ENCODE results near the gene POMT1. TPM values are rescaled to one million over a fixed set of nuclear protein-coding genes. Genes with fewer than 3 reads are reported as not detected.

POMT1 gene
- total RNA-seq, 1 donor from 2014 or later: 34.8 TPM

- DNase-seq (ENCODE audit: low read depth): no peak
- Histone ChIP-seq H4K20me1 (ENCODE audit: insufficient read depth, low read length) (no peaks in the 10 kb centered on the region), H3K4me1 (ENCODE audit: insufficient read depth, low read length) (peaks cover 2% of the 10 kb centered on the region), H3K4me2 (ENCODE audit: low read length) (no peak overlapping the region), H2AFZ (ENCODE audit: low read depth, low read length) (no peak overlapping the region), H3K4me3 (ENCODE audit: insufficient read depth, low read depth, low read length) (no peak overlapping the region), H3K9ac (ENCODE audit: low read length) (no peak overlapping the region), H3K27ac (ENCODE audit: low read depth, low read length) (no peak overlapping the region), H3K79me2 (ENCODE audit: insufficient read depth, low read length) (no peaks in the 10 kb centered on the region), H3K9me3 (ENCODE audit: insufficient read depth, low read depth, low read length) (peaks cover 6% of the 10 kb centered on the region), H3K36me3 (ENCODE audit: insufficient read depth, low read length) (peaks cover 40% of the 10 kb centered on the region), H3K27me3 (ENCODE audit: insufficient read depth, low read length) (no peaks in the 10 kb centered on the region)
- FAIRE-seq: no peak
- Mint-ChIP-seq H3K27me3 (ENCODE audit: low read depth, unreplicated experiment) (no peaks in the 10 kb centered on the region), H3K9me3 (ENCODE audit: unreplicated experiment) (no peaks in the 10 kb centered on the region), H3K27ac (ENCODE audit: unreplicated experiment) (no peak overlapping the region), H3K4me1 (ENCODE audit: low read depth, unreplicated experiment) (peaks cover 11% of the 10 kb centered on the region), H3K36me3 (ENCODE audit: low read depth, unreplicated experiment) (peaks cover 31% of the 10 kb centered on the region), H3K4me3 (ENCODE audit: unreplicated experiment) (no peak overlapping the region)
- TF ChIP-seq EZH2 (IDR thresholded peaks at IDR 0.05; ENCODE audit: insufficient read depth, low read length): no peak
- TF ChIP-seq, protein P1, sequence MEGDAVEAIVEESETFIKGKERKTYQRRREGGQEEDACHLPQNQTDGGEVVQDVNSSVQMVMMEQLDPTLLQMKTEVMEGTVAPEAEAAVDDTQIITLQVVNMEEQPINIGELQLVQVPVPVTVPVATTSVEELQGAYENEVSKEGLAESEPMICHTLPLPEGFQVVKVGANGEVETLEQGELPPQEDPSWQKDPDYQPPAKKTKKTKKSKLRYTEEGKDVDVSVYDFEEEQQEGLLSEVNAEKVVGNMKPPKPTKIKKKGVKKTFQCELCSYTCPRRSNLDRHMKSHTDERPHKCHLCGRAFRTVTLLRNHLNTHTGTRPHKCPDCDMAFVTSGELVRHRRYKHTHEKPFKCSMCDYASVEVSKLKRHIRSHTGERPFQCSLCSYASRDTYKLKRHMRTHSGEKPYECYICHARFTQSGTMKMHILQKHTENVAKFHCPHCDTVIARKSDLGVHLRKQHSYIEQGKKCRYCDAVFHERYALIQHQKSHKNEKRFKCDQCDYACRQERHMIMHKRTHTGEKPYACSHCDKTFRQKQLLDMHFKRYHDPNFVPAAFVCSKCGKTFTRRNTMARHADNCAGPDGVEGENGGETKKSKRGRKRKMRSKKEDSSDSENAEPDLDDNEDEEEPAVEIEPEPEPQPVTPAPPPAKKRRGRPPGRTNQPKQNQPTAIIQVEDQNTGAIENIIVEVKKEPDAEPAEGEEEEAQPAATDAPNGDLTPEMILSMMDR (IDR thresholded peaks at IDR 0.05; ENCODE audit: insufficient read depth, low read depth, low read length): no peak
Observed at GRCh38 chr9:131520503-131520902, 17.8 kb downstream of the POMT1 start.

GRCh38 chr9:131521203-131521602 lies 18.5 kb downstream of the POMT1 start:
- Mint-ChIP-seq H3K27me3 (ENCODE audit: low read depth, unreplicated experiment) (no peaks in the 10 kb centered on the region), H3K36me3 (ENCODE audit: low read depth, unreplicated experiment) (peaks cover 31% of the 10 kb centered on the region), H3K9me3 (ENCODE audit: unreplicated experiment) (no peaks in the 10 kb centered on the region), H3K4me3 (ENCODE audit: unreplicated experiment) (no peak overlapping the region), H3K4me1 (ENCODE audit: low read depth, unreplicated experiment) (peaks cover 11% of the 10 kb centered on the region), H3K27ac (ENCODE audit: unreplicated experiment) (no peak overlapping the region)
- peaks cover 2% of the 10 kb centered on the region for H4K20me1 ChIP-seq (ENCODE audit: insufficient read depth, low read length)
- H3K4me3 ChIP-seq (ENCODE audit: insufficient read depth, low read depth, low read length): no peak overlapping the region
- H2AFZ ChIP-seq (ENCODE audit: low read depth, low read length): no peak overlapping the region
- FAIRE-seq: no peak
- H3K79me2 ChIP-seq (ENCODE audit: insufficient read depth, low read length): no peaks in the 10 kb centered on the region
- peaks cover 33% of the 10 kb centered on the region for H3K36me3 ChIP-seq (ENCODE audit: insufficient read depth, low read length)
- no peak overlapping the region for H3K27ac ChIP-seq (ENCODE audit: low read depth, low read length)
- H3K27me3 ChIP-seq (ENCODE audit: insufficient read depth, low read length): no peaks in the 10 kb centered on the region
- no peak for TF ChIP-seq EZH2 (IDR thresholded peaks at IDR 0.05; ENCODE audit: insufficient read depth, low read length)
- TF ChIP-seq, protein P1 (IDR thresholded peaks at IDR 0.05; ENCODE audit: insufficient read depth, low read depth, low read length): no peak
- peaks cover 6% of the 10 kb centered on the region for H3K9me3 ChIP-seq (ENCODE audit: insufficient read depth, low read depth, low read length)
- no peak for DNase-seq (ENCODE audit: low read depth)
- no peak overlapping the region for H3K4me2 ChIP-seq (ENCODE audit: low read length)
- peaks cover 2% of the 10 kb centered on the region for H3K4me1 ChIP-seq (ENCODE audit: insufficient read depth, low read length)
- no peak overlapping the region for H3K9ac ChIP-seq (ENCODE audit: low read length)

DNA sequence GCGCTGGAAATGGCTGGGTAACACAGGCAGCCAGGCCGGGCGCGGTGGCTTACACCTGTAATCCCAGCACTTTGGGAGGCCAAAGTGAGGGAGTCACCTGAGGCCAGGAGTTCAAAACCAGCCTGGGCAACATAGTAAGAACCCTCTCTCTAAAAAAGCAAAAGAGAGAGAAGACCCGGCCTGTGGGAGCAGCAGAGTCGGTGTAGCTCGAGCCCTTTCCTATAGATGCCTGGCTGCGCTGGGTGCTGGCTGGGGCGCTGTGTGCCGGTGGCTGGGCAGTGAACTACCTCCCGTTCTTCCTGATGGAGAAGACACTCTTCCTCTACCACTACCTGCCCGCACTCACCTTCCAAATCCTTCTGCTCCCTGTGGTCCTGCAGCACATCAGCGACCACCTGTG lies 19.1 kb downstream of the POMT1 start:
- DNase-seq (ENCODE audit: low read depth): no peak
- FAIRE-seq: no peak
- H3K9ac ChIP-seq (ENCODE audit: low read length): no peak overlapping the region
- H3K9me3 ChIP-seq (ENCODE audit: insufficient read depth, low read depth, low read length): peaks cover 1% of the 10 kb centered on the region
- no peaks in the 10 kb centered on the region for H3K27me3 ChIP-seq (ENCODE audit: insufficient read depth, low read length)
- Mint-ChIP-seq H3K27me3 (ENCODE audit: low read depth, unreplicated experiment) (no peaks in the 10 kb centered on the region), H3K36me3 (ENCODE audit: low read depth, unreplicated experiment) (peaks cover 31% of the 10 kb centered on the region), H3K9me3 (ENCODE audit: unreplicated experiment) (no peaks in the 10 kb centered on the region), H3K4me3 (ENCODE audit: unreplicated experiment) (no peak overlapping the region), H3K27ac (ENCODE audit: unreplicated experiment) (no peak overlapping the region), H3K4me1 (ENCODE audit: low read depth, unreplicated experiment) (peaks cover 11% of the 10 kb centered on the region)
- H3K4me3 ChIP-seq (ENCODE audit: insufficient read depth, low read depth, low read length): no peak overlapping the region
- H3K27ac ChIP-seq (ENCODE audit: low read depth, low read length): no peak overlapping the region
- H3K4me2 ChIP-seq (ENCODE audit: low read length): no peak overlapping the region
- no peak for TF ChIP-seq EZH2 (IDR thresholded peaks at IDR 0.05; ENCODE audit: insufficient read depth, low read length)
- TF ChIP-seq, protein P1 (IDR thresholded peaks at IDR 0.05; ENCODE audit: insufficient read depth, low read depth, low read length): no peak
- no peak overlapping the region for H2AFZ ChIP-seq (ENCODE audit: low read depth, low read length)
- H3K4me1 ChIP-seq (ENCODE audit: insufficient read depth, low read length): peaks cover 2% of the 10 kb centered on the region
- no peaks in the 10 kb centered on the region for H3K79me2 ChIP-seq (ENCODE audit: insufficient read depth, low read length)
- peaks cover 27% of the 10 kb centered on the region for H3K36me3 ChIP-seq (ENCODE audit: insufficient read depth, low read length)
- H4K20me1 ChIP-seq (ENCODE audit: insufficient read depth, low read length): peaks cover 3% of the 10 kb centered on the region
